ENCODE results near the gene CSRP2. TPM values are rescaled to one million over a fixed set of nuclear protein-coding genes. Genes with fewer than 3 reads are reported as not detected.

Gene CSRP2
- total RNA-seq, 1 donor from 2014 or later = 25.5 TPM

DNA sequence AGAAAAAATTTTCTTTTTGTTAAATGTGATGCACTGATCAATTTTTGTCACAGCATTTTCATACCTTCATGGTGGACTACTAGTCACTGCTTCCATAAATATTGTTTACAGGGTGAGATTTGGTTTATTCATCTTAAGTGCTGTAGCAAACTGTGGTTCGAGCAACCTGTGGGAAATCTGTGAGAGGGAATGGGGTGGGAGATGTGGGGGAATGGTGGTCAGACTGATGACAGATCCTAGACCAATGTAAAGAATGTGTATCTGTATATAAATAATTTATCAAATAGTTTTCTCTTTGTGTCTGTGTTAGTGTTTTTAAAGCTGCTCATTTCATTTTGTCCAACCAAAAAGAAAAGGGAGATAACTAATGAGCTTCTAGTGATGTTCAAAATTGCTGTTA is 26.7 kb downstream of the CSRP2 start:
- no peak for TF ChIP-seq CTCF (IDR thresholded peaks at IDR 0.05; ENCODE audit: insufficient read depth, low read length, severe bottlenecking)
- no peaks in the 10 kb centered on the region for H3K36me3 ChIP-seq (ENCODE audit: control insufficient read depth, insufficient read depth, low read length)

GRCh38 chr12:76848132-76848531 is 30.7 kb downstream of the CSRP2 start:
- Histone ChIP-seq H3K27me3 (ENCODE audit: control insufficient read depth, insufficient read depth, low read length) (no peaks in the 10 kb centered on the region), H3K36me3 (ENCODE audit: control insufficient read depth, insufficient read depth, low read length) (no peaks in the 10 kb centered on the region), H3K4me3 (ENCODE audit: low read depth, low read length) (no peak overlapping the region)
- FAIRE-seq (no peak), DNase-seq (ENCODE audit: low read depth) (peak; percentile 5)
- TF ChIP-seq CTCF (IDR thresholded peaks at IDR 0.05; ENCODE audit: insufficient read depth, low read length, severe bottlenecking) = no peak

More for the DNA sequence above, 26.7 kb downstream of the CSRP2 start:
- Histone ChIP-seq H3K4me3 (ENCODE audit: low read depth, low read length) (no peak overlapping the region), H3K27me3 (ENCODE audit: control insufficient read depth, insufficient read depth, low read length) (no peaks in the 10 kb centered on the region)
- FAIRE-seq (no peak), DNase-seq (ENCODE audit: low read depth) (no peak)

DNA sequence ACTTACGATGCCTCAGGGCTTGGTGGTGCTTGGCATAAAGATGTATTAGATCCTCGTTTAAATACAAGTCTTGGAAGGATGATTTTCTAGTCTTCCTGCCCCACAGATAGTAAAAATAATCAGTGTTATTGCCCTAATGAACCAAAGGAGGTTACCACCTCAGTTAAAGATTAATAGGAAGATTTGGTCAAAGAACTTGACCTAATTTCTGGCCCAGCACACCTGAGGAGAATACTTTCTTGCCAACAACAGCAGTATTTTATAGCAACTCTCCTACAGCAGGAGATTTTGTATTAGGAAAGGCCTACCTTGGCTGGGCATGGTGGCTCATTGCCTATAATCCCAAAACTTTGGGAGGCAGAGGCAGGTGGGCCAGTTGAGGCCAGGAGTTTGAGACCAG is 31.6 kb downstream of the CSRP2 start:
- no peak for TF ChIP-seq CTCF (IDR thresholded peaks at IDR 0.05; ENCODE audit: insufficient read depth, low read length, severe bottlenecking)
- DNase-seq (ENCODE audit: low read depth) (no peak), FAIRE-seq (no peak)
- Histone ChIP-seq H3K4me3 (ENCODE audit: low read depth, low read length) (no peak overlapping the region), H3K36me3 (ENCODE audit: control insufficient read depth, insufficient read depth, low read length) (no peaks in the 10 kb centered on the region), H3K27me3 (ENCODE audit: control insufficient read depth, insufficient read depth, low read length) (no peaks in the 10 kb centered on the region)

- Histone ChIP-seq H3K4me3 (ENCODE audit: low read depth, low read length) (no peak overlapping the region), H3K36me3 (ENCODE audit: control insufficient read depth, insufficient read depth, low read length) (no peaks in the 10 kb centered on the region), H3K27me3 (ENCODE audit: control insufficient read depth, insufficient read depth, low read length) (no peaks in the 10 kb centered on the region)
- DNase-seq (ENCODE audit: low read depth) (no peak), FAIRE-seq (no peak)
- no peak for TF ChIP-seq CTCF (IDR thresholded peaks at IDR 0.05; ENCODE audit: insufficient read depth, low read length, severe bottlenecking)
These were observed 42.2 kb downstream of the CSRP2 start for GRCh38 chr12:76836633-76837032.

GRCh38 chr12:76830436-76830835 is 48.4 kb downstream of the CSRP2 start:
- DNase-seq (ENCODE audit: low read depth) (no peak), FAIRE-seq (no peak)
- no peaks in the 10 kb centered on the region for H3K27me3 ChIP-seq (ENCODE audit: control insufficient read depth, insufficient read depth, low read length)

More at GRCh38 chr12:76830436-76830835, 48.4 kb downstream of the CSRP2 start:
- Histone ChIP-seq H3K36me3 (ENCODE audit: control insufficient read depth, insufficient read depth, low read length) (no peaks in the 10 kb centered on the region), H3K4me3 (ENCODE audit: low read depth, low read length) (no peak overlapping the region)
- no peak for TF ChIP-seq CTCF (IDR thresholded peaks at IDR 0.05; ENCODE audit: insufficient read depth, low read length, severe bottlenecking)

Measured in bronchial epithelial cell (primary cell).